ENCODE results near the gene MAP7D1. TPM values are rescaled to one million over a fixed set of nuclear protein-coding genes. Genes with fewer than 3 reads are reported as not detected.
A peak's percentile ranks its signal among the peaks of the same experiment; 100 is the strongest.

MAP7D1 gene
- total and polyA plus RNA-seq, 2 experiments from 2014 or later = 35.8 to 224 TPM

DNA sequence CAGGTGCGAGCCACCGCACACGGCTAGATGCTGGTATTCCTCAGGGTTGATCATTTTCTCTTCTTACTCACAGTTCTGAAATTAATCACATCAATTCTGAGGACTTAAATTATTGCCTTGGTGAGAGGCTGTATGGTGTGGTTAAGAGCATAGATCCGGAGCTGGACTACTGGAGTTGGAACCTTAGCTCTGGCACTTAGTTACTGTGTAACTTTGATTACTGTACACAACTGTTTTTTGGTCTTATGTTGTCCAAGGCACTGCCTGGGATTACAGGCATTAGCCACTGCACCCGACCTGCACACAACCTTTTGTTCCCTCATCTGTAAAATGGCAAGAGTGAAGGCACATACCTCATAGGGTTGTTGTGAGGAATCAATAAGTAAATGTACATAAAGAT, 42.7 kb downstream of the MAP7D1 start:
- Histone ChIP-seq H3K79me2 (ENCODE audit: insufficient read depth) (no peaks in the 10 kb centered on the region), H3K4me2 (ENCODE audit: unreplicated experiment) (no peak overlapping the region), H2AFZ (no peak overlapping the region), H3F3A (ENCODE audit: insufficient read depth) (peaks cover 13% of the 10 kb centered on the region), H4K20me1 (ENCODE audit: insufficient read depth) (no peaks in the 10 kb centered on the region), H3K4me1 (ENCODE audit: insufficient read depth) (peaks cover 10% of the 10 kb centered on the region), H3K9me3 (ENCODE audit: low read depth) (no peaks in the 10 kb centered on the region), H3K9me2 (ENCODE audit: insufficient read depth) (no peaks in the 10 kb centered on the region), H3K36me3 (ENCODE audit: low read depth) (no peaks in the 10 kb centered on the region), H3K4me3 (no peak overlapping the region), H3K9ac (no peak overlapping the region), H3K27me3 (replicated peaks; ENCODE audit: insufficient read depth) (no peaks in the 10 kb centered on the region), H3K27ac (no peak overlapping the region)
- TF ChIP-seq EZH2phosphoT487 (IDR thresholded peaks at IDR 0.05; ENCODE audit: insufficient read depth, low read depth) (no peak), EZH2 (IDR thresholded peaks at IDR 0.05; ENCODE audit: insufficient read depth, poor library complexity, severe bottlenecking) (no peak)
- WGBS, 2 experiments (ENCODE audit: low coverage in 1 of 2, low lambda C conversion rate in 2 of 2, missing lambda C conversion rate in 2 of 2) = 75 to 83% methylated on average over 5 of the region's 5 CpGs
- DNase-seq = no peak
- in situ Hi-C loops (cut with MboI) = no loop called here

GRCh38 chr1:36199934-36200741, 44.2 kb downstream of the MAP7D1 start:
- H3K9me2 ChIP-seq (ENCODE audit: insufficient read depth) = no peaks in the 10 kb centered on the region
- H2AFZ ChIP-seq = peak overlapping the region; percentile 57
- in situ Hi-C loops (cut with MboI) = no loop called here
- H3K9me3 ChIP-seq (ENCODE audit: low read depth) = no peaks in the 10 kb centered on the region
- WGBS, 2 experiments (ENCODE audit: low coverage in 1 of 2, low lambda C conversion rate in 2 of 2, missing lambda C conversion rate in 2 of 2) = 41 to 42% methylated on average over 13 of the region's 13 CpGs
- no peak overlapping the region for H3K27ac ChIP-seq
- peaks cover 18% of the 10 kb centered on the region for H3K4me1 ChIP-seq (ENCODE audit: insufficient read depth)
- no peaks in the 10 kb centered on the region for H3K36me3 ChIP-seq (ENCODE audit: low read depth)
- H4K20me1 ChIP-seq (ENCODE audit: insufficient read depth) = no peaks in the 10 kb centered on the region
- H3K4me2 ChIP-seq (ENCODE audit: unreplicated experiment) = no peak overlapping the region
- no peaks in the 10 kb centered on the region for H3K27me3 ChIP-seq (replicated peaks; ENCODE audit: insufficient read depth)
- peaks cover 13% of the 10 kb centered on the region for H3F3A ChIP-seq (ENCODE audit: insufficient read depth)
- TF ChIP-seq EZH2 (IDR thresholded peaks at IDR 0.05; ENCODE audit: insufficient read depth, poor library complexity, severe bottlenecking) (no peak), EZH2phosphoT487 (IDR thresholded peaks at IDR 0.05; ENCODE audit: insufficient read depth, low read depth) (no peak)
- H3K9ac ChIP-seq = no peak overlapping the region
- peak; percentile 71 for DNase-seq
- no peaks in the 10 kb centered on the region for H3K79me2 ChIP-seq (ENCODE audit: insufficient read depth)
- no peak overlapping the region for H3K4me3 ChIP-seq

- Histone ChIP-seq H3K9ac (no peak overlapping the region), H3K4me3 (no peak overlapping the region), H4K20me1 (ENCODE audit: insufficient read depth) (no peaks in the 10 kb centered on the region), H3K4me1 (ENCODE audit: insufficient read depth) (peaks cover 27% of the 10 kb centered on the region), H3K4me2 (ENCODE audit: unreplicated experiment) (no peak overlapping the region), H3K36me3 (ENCODE audit: low read depth) (no peaks in the 10 kb centered on the region), H3K27me3 (replicated peaks; ENCODE audit: insufficient read depth) (no peaks in the 10 kb centered on the region), H3K9me2 (ENCODE audit: insufficient read depth) (no peaks in the 10 kb centered on the region), H3F3A (ENCODE audit: insufficient read depth) (peaks cover 13% of the 10 kb centered on the region), H3K79me2 (ENCODE audit: insufficient read depth) (no peaks in the 10 kb centered on the region), H3K27ac (no peak overlapping the region), H3K9me3 (ENCODE audit: low read depth) (no peaks in the 10 kb centered on the region), H2AFZ (peak overlapping the region; percentile 70; the same call in 1 of the 2 replicates)
- TF ChIP-seq EZH2 (IDR thresholded peaks at IDR 0.05; ENCODE audit: insufficient read depth, poor library complexity, severe bottlenecking) = no peak
- TF ChIP-seq EZH2phosphoT487 (IDR thresholded peaks at IDR 0.05; ENCODE audit: insufficient read depth, low read depth) = no peak
- DNase-seq = no peak
- WGBS, 2 experiments (ENCODE audit: low coverage in 1 of 2, low lambda C conversion rate in 2 of 2, missing lambda C conversion rate in 2 of 2) = 91 to 100% methylated on average over 3 of the region's 3 CpGs
- in situ Hi-C loops (cut with MboI) = no loop called here
Measured at GRCh38 chr1:36203027-36203553, 47.1 kb downstream of the MAP7D1 start.

DNA sequence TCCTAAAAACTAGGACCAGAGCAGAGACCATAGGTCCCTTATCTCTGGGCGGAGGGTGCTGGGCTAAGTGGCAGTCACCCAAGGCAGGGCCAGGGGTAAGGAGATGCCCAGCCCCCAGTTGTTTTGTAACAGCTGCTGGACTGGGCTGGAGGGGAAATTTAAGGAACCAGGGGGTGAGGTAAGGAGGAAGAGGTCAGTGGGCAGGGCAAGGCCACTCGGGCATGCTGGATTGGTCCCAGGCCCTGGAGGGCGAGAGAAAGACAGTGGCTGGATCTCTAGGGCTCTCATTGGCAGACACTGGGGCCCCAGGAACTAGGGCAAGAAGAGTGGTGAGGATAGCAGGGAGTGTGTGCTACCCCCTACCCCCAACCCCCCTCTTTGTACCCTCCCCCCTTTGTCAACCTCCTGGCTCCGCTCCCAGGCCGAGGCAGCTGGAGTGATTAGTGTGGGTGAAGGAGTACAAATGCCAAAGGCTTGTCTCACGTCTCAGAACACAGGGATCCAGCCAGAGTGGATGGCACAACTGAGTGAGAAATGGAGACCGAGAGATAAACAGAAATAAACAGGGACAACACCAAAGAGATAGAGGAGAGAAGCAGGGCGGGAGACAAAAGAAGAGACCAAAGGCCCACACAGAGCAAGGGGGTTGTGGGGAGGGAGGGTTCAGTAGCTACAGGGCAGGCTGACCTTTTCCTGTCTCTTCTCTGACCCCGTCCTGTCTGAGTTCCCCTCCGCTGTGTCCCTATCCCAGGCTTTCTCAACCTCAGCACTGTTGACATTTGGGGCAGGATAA, 47.8 kb downstream of the MAP7D1 start:
- TF ChIP-seq EZH2 (IDR thresholded peaks at IDR 0.05; ENCODE audit: insufficient read depth, poor library complexity, severe bottlenecking) (no peak), EZH2phosphoT487 (IDR thresholded peaks at IDR 0.05; ENCODE audit: insufficient read depth, low read depth) (no peak)
- peak overlapping the region; percentile 70 for H2AFZ ChIP-seq
- 46 to 51% methylated on average over 10 of the region's 10 CpGs for WGBS, 2 experiments (ENCODE audit: low coverage in 1 of 2, low lambda C conversion rate in 2 of 2, missing lambda C conversion rate in 2 of 2)
- H3K36me3 ChIP-seq (ENCODE audit: low read depth) = no peaks in the 10 kb centered on the region
- H3K4me2 ChIP-seq (ENCODE audit: unreplicated experiment) = no peak overlapping the region
- H4K20me1 ChIP-seq (ENCODE audit: insufficient read depth) = no peaks in the 10 kb centered on the region
- no peaks in the 10 kb centered on the region for H3K27me3 ChIP-seq (replicated peaks; ENCODE audit: insufficient read depth)
- H3K4me1 ChIP-seq (ENCODE audit: insufficient read depth) = peaks cover 27% of the 10 kb centered on the region
- no peak overlapping the region for H3K4me3 ChIP-seq
- no peak overlapping the region for H3K9ac ChIP-seq
- H3K27ac ChIP-seq = peak overlapping the region; percentile 24; the same call in 1 of the 2 replicates
- H3K9me3 ChIP-seq (ENCODE audit: low read depth) = no peaks in the 10 kb centered on the region
- H3K9me2 ChIP-seq (ENCODE audit: insufficient read depth) = no peaks in the 10 kb centered on the region
- H3K79me2 ChIP-seq (ENCODE audit: insufficient read depth) = no peaks in the 10 kb centered on the region
- H3F3A ChIP-seq (ENCODE audit: insufficient read depth) = peaks cover 13% of the 10 kb centered on the region
- peak; percentile 75 for DNase-seq
- in situ Hi-C loops (cut with MboI) = no loop called here

Measured in GM23248 (cell line).